BLaER1 treated with 17β-estradiol and CSF1 and Interleukin-3, amounts not matched to agents 10 nM and 100 nM (cell line): ENCODE data around the gene PRR30.

Experiments
- H3K27ac ChIP-seq, 11 experiments: shearing (Covaris generic); formaldehyde crosslinking; 2 replicates each; pipeline ENCODE4 v1.8.1; 2022
- H3K27me3 ChIP-seq, 11 experiments: shearing (Covaris generic); formaldehyde crosslinking; 2 replicates each; pipeline ENCODE4 v1.8.1; 2022
- H3K36me3 ChIP-seq, 11 experiments: shearing (Covaris generic); formaldehyde crosslinking; 2 replicates each; pipeline ENCODE4 v1.8.1; 2022
- H3K4me1 ChIP-seq, 10 experiments: shearing (Covaris generic); formaldehyde crosslinking; 2 replicates each; pipeline ENCODE4 v1.8.1; 2022
- H3K4me2 ChIP-seq, 11 experiments: shearing (Covaris generic); formaldehyde crosslinking; 2 replicates each; pipeline ENCODE4 v1.8.1; 2022
- H3K4me3 ChIP-seq, 10 experiments: shearing (Covaris generic); formaldehyde crosslinking; 2 replicates each; pipeline ENCODE4 v1.8.1; 2022
- H3K9ac ChIP-seq, 11 experiments: shearing (Covaris generic); formaldehyde crosslinking; 2 replicates each; pipeline ENCODE4 v1.8.1; 2022
- H3K9me3 ChIP-seq, 11 experiments: shearing (Covaris generic); formaldehyde crosslinking; replicated peaks in 1 of 11; 2 replicates each; pipeline ENCODE4 v1.8.1; 2022
- H4K20me1 ChIP-seq, 11 experiments: shearing (Covaris generic); formaldehyde crosslinking; 2 replicates each; pipeline ENCODE4 v1.8.1; 2022
- Cebpa-rat ChIP-seq, 11 experiments: shearing (Covaris generic); IDR thresholded peaks; 2 replicates each; pipeline ENCODE4 v1.8.1; 2022

The PRR30 gene

GRCh38 chr2:27158468-27158867 lies 19.3 kb upstream of the PRR30 start:
- H4K20me1 ChIP-seq, result no peaks in the 10 kb centered on the region
- no peaks in the 10 kb centered on the region for H3K36me3 ChIP-seq

GRCh38 chr2:27155069-27155520 lies 15.9 kb upstream of the PRR30 start:
- Histone ChIP-seq H3K36me3 (no peaks in the 10 kb centered on the region), H3K27me3 (no peaks in the 10 kb centered on the region), H3K4me2 (no peak overlapping the region), H3K9ac (no peak overlapping the region), H3K4me1 (peaks cover 0 to 6% (median 0%) of the 10 kb centered on the region in 10 experiments; a peak in 2 of 20 replicates), H4K20me1 (no peaks in the 10 kb centered on the region), H3K4me3 (no peak overlapping the region), H3K9me3 (no peaks in the 10 kb centered on the region), H3K27ac (no peak overlapping the region)
- TF ChIP-seq Cebpa-rat (IDR thresholded peaks at IDR 0.05), result no peak

More at GRCh38 chr2:27158468-27158867, 19.3 kb upstream of the PRR30 start:
- Histone ChIP-seq H3K9ac (no peak overlapping the region), H3K27me3 (no peaks in the 10 kb centered on the region), H3K9me3 (no peaks in the 10 kb centered on the region), H3K4me3 (no peak overlapping the region), H3K4me2 (no peak overlapping the region), H3K27ac (no peak overlapping the region), H3K4me1 (peaks cover 0 to 6% (median 0%) of the 10 kb centered on the region in 10 experiments; a peak in 2 of 20 replicates)
- no peak for TF ChIP-seq Cebpa-rat (IDR thresholded peaks at IDR 0.05)

GRCh38 chr2:27154488-27154887 lies 15.3 kb upstream of the PRR30 start:
- H3K9ac ChIP-seq, result no peak overlapping the region
- H3K4me2 ChIP-seq, result no peak overlapping the region
- H3K27ac ChIP-seq, result no peak overlapping the region
- no peaks in the 10 kb centered on the region for H3K27me3 ChIP-seq
- H3K36me3 ChIP-seq, result no peaks in the 10 kb centered on the region
- no peaks in the 10 kb centered on the region for H3K9me3 ChIP-seq
- H4K20me1 ChIP-seq, result no peaks in the 10 kb centered on the region
- H3K4me1 ChIP-seq, result peaks cover 0 to 6% (median 0%) of the 10 kb centered on the region in 10 experiments; a peak in 2 of 20 replicates
- TF ChIP-seq Cebpa-rat (IDR thresholded peaks at IDR 0.05), result no peak
- no peak overlapping the region for H3K4me3 ChIP-seq

- H3K27ac ChIP-seq, result no peak overlapping the region
- no peaks in the 10 kb centered on the region for H3K36me3 ChIP-seq
- H3K27me3 ChIP-seq, result no peaks in the 10 kb centered on the region
- H3K4me2 ChIP-seq, result no peak overlapping the region
- no peak overlapping the region for H3K4me3 ChIP-seq
- peaks cover 0 to 6% (median 3%) of the 10 kb centered on the region in 10 experiments; a peak in 14 of 20 replicates for H3K4me1 ChIP-seq
- no peaks in the 10 kb centered on the region for H3K9me3 ChIP-seq
- H4K20me1 ChIP-seq, result no peaks in the 10 kb centered on the region
- TF ChIP-seq Cebpa-rat (IDR thresholded peaks at IDR 0.05), result no peak
- no peak overlapping the region for H3K9ac ChIP-seq
These were observed 13.7 kb upstream of the PRR30 start for GRCh38 chr2:27152796-27153464.

- Histone ChIP-seq H3K9me3 (no peaks in the 10 kb centered on the region), H3K4me1 (peaks cover 0 to 10% (median 9%) of the 10 kb centered on the region in 10 experiments; a peak in 14 of 20 replicates)
These were observed 13.0 kb upstream of the PRR30 start for GRCh38 chr2:27152102-27152795.

GRCh38 chr2:27150639-27151230 lies 11.5 kb upstream of the PRR30 start:
- H3K27me3 ChIP-seq, result no peaks in the 10 kb centered on the region
- no peaks in the 10 kb centered on the region for H4K20me1 ChIP-seq
- H3K4me1 ChIP-seq, result peaks cover 0 to 14% (median 12%) of the 10 kb centered on the region in 10 experiments; a peak in 12 of 20 replicates
- H3K4me3 ChIP-seq, result no peak overlapping the region
- no peaks in the 10 kb centered on the region for H3K9me3 ChIP-seq
- H3K9ac ChIP-seq, result no peak overlapping the region
- TF ChIP-seq Cebpa-rat (IDR thresholded peaks at IDR 0.05), result no peak
- no peak overlapping the region for H3K4me2 ChIP-seq
- no peaks in the 10 kb centered on the region for H3K36me3 ChIP-seq
- H3K27ac ChIP-seq, result no peak overlapping the region

More at GRCh38 chr2:27152102-27152795, 13.0 kb upstream of the PRR30 start:
- Histone ChIP-seq H3K4me3 (no peak overlapping the region), H4K20me1 (no peaks in the 10 kb centered on the region), H3K27me3 (no peaks in the 10 kb centered on the region), H3K36me3 (no peaks in the 10 kb centered on the region), H3K9ac (no peak overlapping the region), H3K27ac (no peak overlapping the region), H3K4me2 (no peak overlapping the region)
- TF ChIP-seq Cebpa-rat (IDR thresholded peaks at IDR 0.05), result no peak

- Histone ChIP-seq H3K27me3 (no peaks in the 10 kb centered on the region), H3K9ac (no peak overlapping the region), H3K4me2 (no peak overlapping the region), H3K27ac (no peak overlapping the region), H3K36me3 (no peaks in the 10 kb centered on the region), H3K9me3 (no peaks in the 10 kb centered on the region), H3K4me3 (no peak overlapping the region), H3K4me1 (peaks cover 0 to 14% (median 12%) of the 10 kb centered on the region in 10 experiments; a peak in 12 of 20 replicates), H4K20me1 (no peaks in the 10 kb centered on the region)
- no peak for TF ChIP-seq Cebpa-rat (IDR thresholded peaks at IDR 0.05)
These were observed 10.6 kb upstream of the PRR30 start for GRCh38 chr2:27149570-27150405.

- no peaks in the 10 kb centered on the region for H4K20me1 ChIP-seq
- TF ChIP-seq Cebpa-rat (IDR thresholded peaks at IDR 0.05), result no peak
- H3K9ac ChIP-seq, result no peak within 1 kb of the TSS
- no peak within 1 kb of the TSS for H3K27ac ChIP-seq
- no peaks in the 10 kb centered on the region for H3K9me3 ChIP-seq
- no peaks in the 10 kb centered on the region for H3K27me3 ChIP-seq
- no peaks in the 10 kb centered on the region for H3K36me3 ChIP-seq
- peak within 1 kb of the TSS in 8 of 11 experiments; percentile 16 to 53 (median 40); a peak in 13 of 22 replicates for H3K4me2 ChIP-seq
- H3K4me1 ChIP-seq, result peaks cover 0 to 14% (median 12%) of the 10 kb centered on the region in 10 experiments; a peak in 12 of 20 replicates
- no peak within 1 kb of the TSS for H3K4me3 ChIP-seq
These were observed 9.7 kb upstream of the PRR30 start, which contains the start of gene TCF23 for GRCh38 chr2:27148801-27149439. Gene TCF23, plus strand, starts transcription at chr2:27149004. Its CDS starts 130 bp downstream, at chr2:27149134.
